ENCODE results near the gene KPNA4.

The KPNA4 gene

DNA sequence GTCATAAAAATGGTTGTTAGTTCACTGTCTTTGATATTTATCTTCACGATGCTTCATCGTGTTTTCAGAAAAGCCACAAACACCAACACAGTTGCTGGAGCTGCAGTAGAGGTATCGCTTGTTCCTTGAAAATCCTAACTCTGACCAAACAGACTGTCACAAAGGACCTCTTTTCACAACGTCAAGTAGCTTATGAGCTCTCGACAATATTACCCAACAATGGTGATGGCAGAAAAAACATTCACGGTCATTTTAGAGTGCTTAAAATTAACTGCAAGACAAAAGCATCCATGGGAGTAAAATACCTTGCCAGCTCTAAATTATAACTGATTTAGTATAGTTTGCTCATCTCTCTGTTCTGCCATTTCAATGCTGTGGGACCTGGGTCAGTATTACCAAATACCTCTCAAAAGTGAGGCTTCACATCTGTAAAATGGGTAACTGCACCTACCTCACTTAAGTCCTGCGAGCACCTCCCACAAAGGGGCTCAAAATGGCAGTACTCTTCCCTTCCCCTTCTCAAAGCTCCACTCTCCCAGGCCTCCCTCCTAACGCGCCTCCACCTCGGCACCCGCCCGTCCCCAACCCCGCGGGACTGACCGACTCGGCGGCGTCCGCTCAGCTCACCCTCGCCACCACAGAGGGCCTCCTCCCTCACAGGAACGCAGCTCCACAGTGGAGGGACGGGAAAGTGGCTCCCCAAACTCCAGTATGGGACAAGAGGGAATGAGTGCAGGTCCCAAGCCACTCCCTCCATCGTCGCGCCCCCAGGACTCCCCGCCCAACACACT lies 116.3 kb downstream of the KPNA4 start:
- DNase-seq: no peak

DNA sequence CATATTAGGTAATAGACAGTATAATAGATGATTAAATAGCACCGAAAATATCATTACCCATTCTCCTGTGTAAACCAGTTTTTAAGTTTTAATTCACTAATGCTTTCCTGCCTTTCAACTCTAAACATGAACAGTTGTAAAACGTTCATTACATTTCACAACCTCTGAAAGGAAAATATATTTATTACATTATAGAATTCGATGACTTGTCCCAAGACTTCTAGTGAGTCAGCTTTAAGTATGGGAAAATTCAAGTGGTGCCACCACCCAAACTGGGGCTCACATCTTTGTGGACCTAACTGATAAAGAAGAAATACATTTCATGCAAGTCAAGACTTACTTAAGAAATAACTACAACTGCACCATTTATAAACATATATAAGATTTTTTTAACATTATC lies 117.8 kb downstream of the KPNA4 start:
- DNase-seq: no peak

DNA sequence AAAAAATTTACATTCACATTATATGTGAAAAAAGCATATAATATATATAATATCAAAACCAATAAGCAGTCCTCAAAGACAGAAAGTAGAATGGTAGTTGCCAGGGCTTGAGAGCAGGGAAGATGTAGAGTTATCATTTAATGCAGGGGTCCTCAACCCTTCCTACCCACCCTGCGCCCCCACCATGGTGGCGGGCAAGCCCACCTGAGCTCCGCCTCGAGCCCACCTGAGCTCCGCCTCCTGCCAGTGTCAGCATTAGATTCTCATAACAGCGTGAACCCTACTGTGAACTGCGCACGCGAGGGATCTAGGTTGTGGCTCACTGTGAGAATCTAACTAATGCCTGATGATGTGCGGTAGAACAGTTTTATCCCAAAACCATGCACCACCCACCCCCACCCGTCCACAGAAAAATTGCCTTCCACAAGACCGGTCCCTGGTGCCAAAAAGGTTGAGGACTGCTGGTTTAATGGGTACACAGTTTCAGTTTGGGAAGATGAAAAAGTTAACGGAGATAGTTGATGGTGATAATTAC lies 118.8 kb downstream of the KPNA4 start:
- no peak for DNase-seq

DNA sequence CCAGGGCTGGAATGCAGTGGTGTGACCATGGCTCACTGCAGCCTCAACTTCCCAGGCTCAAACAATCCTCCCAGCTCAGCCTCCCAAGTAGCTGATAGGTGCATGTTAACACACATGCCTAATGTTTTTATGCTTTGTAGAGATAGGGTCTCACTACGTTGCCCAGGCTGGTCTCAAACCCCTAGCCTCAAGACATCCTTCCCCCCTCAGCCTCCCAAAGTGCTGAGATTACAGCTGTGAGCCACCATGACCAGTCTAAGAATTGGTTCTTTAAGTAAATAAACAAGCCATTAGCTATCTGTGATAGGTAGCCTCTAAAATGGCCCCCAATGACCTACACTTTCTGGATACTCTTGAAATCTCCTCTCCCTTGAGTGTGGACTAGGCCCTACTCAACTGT lies 119.5 kb downstream of the KPNA4 start:
- no peak for DNase-seq

All from NCI-H1694 (cell line).